H7 (cell line): ENCODE measurements around the gene ULK1. TPM values are rescaled to one million over a fixed set of nuclear protein-coding genes. Genes with fewer than 3 reads are reported as not detected.
A peak's percentile ranks its signal among the peaks of the same experiment; 100 is the strongest.

Experiments used
- DNase-seq: peaks from one replicate; pipeline ENCODE4 v3.0.0; 2012
- H3K27me3 ChIP-seq: 2 replicates; pipeline ENCODE4 v1.6.0; 2011; ENCODE audit warnings: mild to moderate bottlenecking, low read length; ENCODE audit not compliant: control insufficient read depth, insufficient read depth
- H3K36me3 ChIP-seq: replicated peaks from 2 replicates; pipeline ENCODE4 v1.5.1; 2011; ENCODE audit warnings: low read length; ENCODE audit not compliant: control insufficient read depth, insufficient read depth
- H3K4me3 ChIP-seq: 2 replicates; pipeline ENCODE4 v1.5.1; 2011; ENCODE audit warnings: low read depth, mild to moderate bottlenecking, control low read depth, low read length, moderate library complexity; ENCODE audit not compliant: insufficient read depth
- total RNA-seq: library from RNA; depleted of rRNA; stranded (reverse); fragments of >200 nt; shearing (Covaris generic); gene quantifications from 2 replicates; pipeline ENCODE4 v1.2.3, GENCODE V29; 2014

The ULK1 gene
- total RNA-seq, 1 experiment from 2014 or later: 15.7 TPM

- no peak overlapping the region for H3K4me3 ChIP-seq
- peak; percentile 47 for DNase-seq
- H3K27me3 ChIP-seq: no peaks in the 10 kb centered on the region
- H3K36me3 ChIP-seq: no peaks in the 10 kb centered on the region
Measured at GRCh38 chr12:131856366-131857097, 37.9 kb upstream of the ULK1 start.

- peak; percentile 48 for DNase-seq
- H3K36me3 ChIP-seq: no peaks in the 10 kb centered on the region
- no peaks in the 10 kb centered on the region for H3K27me3 ChIP-seq
- H3K4me3 ChIP-seq: no peak overlapping the region
Measured at GRCh38 chr12:131857908-131858850, 36.2 kb upstream of the ULK1 start.

DNA sequence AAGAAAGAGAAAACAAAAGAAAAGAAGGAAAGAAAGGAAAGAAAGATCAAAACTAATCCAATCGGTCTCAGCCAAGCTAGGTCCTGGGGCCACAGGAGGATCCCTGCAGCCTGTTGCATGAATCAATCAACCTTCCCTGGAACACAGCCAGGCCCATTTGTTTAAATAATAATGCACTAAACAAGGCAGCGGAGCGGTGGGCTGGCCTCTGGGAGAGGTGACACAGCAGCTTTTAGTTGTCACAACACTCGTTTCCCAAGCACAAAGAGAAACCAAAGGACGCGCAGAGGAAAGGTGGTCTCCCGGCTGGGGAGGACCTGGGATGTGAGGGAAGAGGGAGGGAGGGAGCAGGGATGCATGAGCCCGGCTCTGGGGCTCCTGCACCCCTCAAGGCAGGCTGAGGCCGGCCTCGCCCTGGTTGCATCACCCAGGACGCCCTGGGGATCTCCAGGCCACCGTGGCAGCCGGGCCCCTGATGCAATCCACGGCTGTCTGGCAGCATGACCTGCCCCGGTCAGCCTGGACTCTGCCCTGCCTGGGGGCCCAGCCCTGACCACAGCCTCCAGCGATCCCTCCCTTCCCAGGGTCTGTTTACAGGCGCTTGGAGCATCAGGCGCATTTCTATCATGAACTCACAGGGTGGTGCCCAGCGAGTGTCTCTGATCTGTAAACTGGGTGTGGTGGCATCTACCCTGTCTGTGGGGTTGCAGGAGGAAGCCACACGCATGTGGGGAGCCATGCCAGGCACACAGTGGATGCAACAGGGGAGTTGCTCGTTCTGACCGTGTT is 33.8 kb upstream of the ULK1 start:
- Histone ChIP-seq H3K4me3 (no peak overlapping the region), H3K36me3 (no peaks in the 10 kb centered on the region), H3K27me3 (no peaks in the 10 kb centered on the region)
- peak; percentile 84 for DNase-seq

- Histone ChIP-seq H3K36me3 (no peaks in the 10 kb centered on the region), H3K27me3 (no peaks in the 10 kb centered on the region), H3K4me3 (no peak overlapping the region)
- DNase-seq: peak; percentile 39
Measured at GRCh38 chr12:131861261-131862083, 33.0 kb upstream of the ULK1 start.

DNA sequence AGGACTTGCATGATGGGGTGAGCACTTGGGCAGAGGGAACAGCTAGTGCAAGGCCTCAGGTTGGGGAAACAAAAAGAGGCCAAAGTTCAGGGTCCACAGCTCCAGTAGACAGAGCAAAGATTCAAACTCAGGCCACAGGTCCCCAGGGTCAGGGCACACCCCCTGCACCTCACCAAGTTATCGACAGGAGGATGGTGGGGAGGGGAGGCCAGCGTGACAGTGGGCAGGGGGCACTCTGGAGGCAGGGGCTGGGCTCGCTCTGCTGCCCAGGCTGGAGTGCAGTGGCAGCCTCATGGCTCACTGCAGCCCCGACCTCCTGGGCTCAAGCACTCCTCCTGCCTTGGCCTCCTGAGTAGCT is 32.4 kb upstream of the ULK1 start:
- peak; percentile 48 for DNase-seq
- H3K27me3 ChIP-seq: no peaks in the 10 kb centered on the region

DNA sequence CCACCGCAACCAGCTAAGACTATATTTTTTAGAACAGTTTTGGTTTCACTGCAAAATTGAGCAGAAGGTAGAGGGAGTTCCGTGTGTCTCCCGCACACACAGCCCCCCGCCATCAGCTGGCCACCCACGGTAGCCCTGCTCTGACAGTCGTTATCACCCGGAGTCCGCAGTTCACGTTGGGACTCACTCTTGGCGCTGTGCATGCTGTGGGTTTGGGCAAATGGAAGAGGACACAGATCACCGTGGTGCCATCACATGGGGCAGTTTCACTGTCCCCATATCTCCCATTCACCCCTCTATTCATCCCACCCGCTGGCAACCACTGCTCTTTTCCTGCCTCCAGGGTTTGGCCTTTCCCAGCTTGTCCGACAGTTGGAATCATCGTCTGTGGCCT is 31.8 kb upstream of the ULK1 start:
- Histone ChIP-seq H3K27me3 (no peaks in the 10 kb centered on the region), H3K36me3 (no peaks in the 10 kb centered on the region), H3K4me3 (no peak overlapping the region)
- peak; percentile 59 for DNase-seq

More for the DNA sequence above, 32.4 kb upstream of the ULK1 start:
- H3K36me3 ChIP-seq: no peaks in the 10 kb centered on the region
- H3K4me3 ChIP-seq: no peak overlapping the region

DNA sequence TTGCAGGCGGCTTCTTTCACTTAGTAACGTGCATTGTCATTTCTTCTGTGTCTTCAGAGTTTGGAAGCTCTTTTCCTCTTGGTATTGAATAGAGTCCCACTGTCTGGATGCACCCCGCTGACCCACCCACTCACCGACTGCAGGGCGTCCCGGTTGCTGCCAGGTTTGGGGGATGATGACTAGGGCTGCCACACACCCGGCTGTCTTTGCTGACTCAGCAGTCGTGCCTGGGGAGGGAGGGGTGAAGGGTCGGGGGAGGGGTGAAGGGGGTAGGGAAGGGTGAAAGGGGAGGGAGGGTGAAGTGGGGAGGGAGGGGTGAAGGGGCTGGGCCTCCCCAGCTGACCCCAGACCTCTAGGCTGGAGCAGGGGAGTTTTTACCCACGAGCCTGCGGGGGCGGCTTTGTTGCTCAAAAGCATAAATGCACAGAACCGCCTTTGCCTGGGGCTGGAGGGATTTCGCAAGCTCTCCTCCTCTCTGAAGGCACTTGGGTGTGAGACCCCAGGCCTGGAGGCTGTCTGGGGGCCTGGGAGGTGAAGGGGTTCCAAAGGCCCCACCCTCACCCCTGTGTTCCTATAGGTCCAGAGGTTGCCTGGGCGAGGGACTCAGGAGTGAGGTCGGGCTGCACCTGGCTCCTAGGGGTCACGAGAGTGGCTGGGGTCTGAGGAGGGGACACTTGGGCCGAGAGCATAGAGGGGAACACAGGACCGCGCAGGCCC is 31.3 kb upstream of the ULK1 start:
- peak; percentile 90 for DNase-seq

DNA sequence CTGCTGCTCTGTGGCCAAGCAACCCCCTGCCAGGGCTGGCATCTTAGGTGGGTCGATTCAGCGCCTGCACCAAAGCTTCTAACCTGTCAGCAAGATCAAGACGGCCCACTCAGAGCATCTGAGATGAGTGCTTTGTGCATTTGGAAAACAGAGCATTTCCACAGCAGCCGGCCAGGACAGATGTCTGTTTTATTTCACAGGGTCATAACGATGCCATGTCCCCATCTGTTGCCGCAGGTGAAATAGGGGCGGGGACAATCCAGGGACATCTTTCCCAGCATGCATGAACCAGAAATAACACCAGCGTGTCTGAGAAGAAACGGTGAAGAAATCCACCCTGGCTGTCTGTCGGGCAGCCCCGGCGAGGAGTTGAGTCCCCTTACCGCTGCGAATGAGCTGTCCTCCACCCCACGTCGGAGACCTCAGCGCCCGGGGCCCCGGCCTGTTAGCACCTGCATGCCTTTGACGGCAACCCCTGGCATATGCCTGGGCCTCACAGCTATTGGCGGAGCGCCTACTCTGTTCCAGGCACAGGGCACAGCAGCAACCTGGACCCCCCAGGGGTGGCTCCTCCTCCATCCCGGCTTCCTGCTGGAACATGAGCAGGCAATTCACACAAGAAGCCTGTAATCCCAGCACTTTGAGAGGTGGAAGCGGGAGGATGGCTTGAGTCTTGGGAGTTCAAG is 30.6 kb upstream of the ULK1 start:
- no peaks in the 10 kb centered on the region for H3K36me3 ChIP-seq
- DNase-seq: peak; percentile 76
- H3K4me3 ChIP-seq: no peak overlapping the region
- no peaks in the 10 kb centered on the region for H3K27me3 ChIP-seq

More for the DNA sequence above, 31.3 kb upstream of the ULK1 start:
- no peaks in the 10 kb centered on the region for H3K36me3 ChIP-seq
- H3K27me3 ChIP-seq: no peaks in the 10 kb centered on the region
- no peak overlapping the region for H3K4me3 ChIP-seq

- Histone ChIP-seq H3K36me3 (no peaks in the 10 kb centered on the region), H3K27me3 (no peaks in the 10 kb centered on the region), H3K4me3 (no peak overlapping the region)
- DNase-seq: peak; percentile 20
Measured at GRCh38 chr12:131864469-131864868, 30.0 kb upstream of the ULK1 start.

GRCh38 chr12:131865180-131865875 is 29.1 kb upstream of the ULK1 start:
- no peaks in the 10 kb centered on the region for H3K27me3 ChIP-seq
- H3K4me3 ChIP-seq: no peak overlapping the region
- DNase-seq: peak; percentile 20
- no peaks in the 10 kb centered on the region for H3K36me3 ChIP-seq

- Histone ChIP-seq H3K36me3 (no peaks in the 10 kb centered on the region), H3K27me3 (no peaks in the 10 kb centered on the region), H3K4me3 (no peak overlapping the region)
- DNase-seq: peak; percentile 59
Measured at GRCh38 chr12:131867471-131867870, 27.0 kb upstream of the ULK1 start.

GRCh38 chr12:131867891-131868675 is 26.3 kb upstream of the ULK1 start:
- Histone ChIP-seq H3K36me3 (no peaks in the 10 kb centered on the region), H3K27me3 (no peaks in the 10 kb centered on the region), H3K4me3 (no peak overlapping the region)
- DNase-seq: peak; percentile 73
